GM21786 (cell line): ENCODE results near the gene IZUMO4.
"Not testable (repeated sequence)": the region's sequence is repeated elsewhere in the genome, so short reads cannot be mapped to it uniquely, and the experiment has no call there.

Experiments
- ATAC-seq: cut with Tn5 transposase; IDR thresholded peaks from one replicate; pipeline ENCODE4 v1.9.1; 2021; ENCODE audit not compliant: unreplicated experiment

The IZUMO4 gene

GRCh38 chr19:2080336-2080988 is 16.3 kb upstream of the IZUMO4 start:
- no peak for ATAC-seq

- ATAC-seq: no peak
Measured at GRCh38 chr19:2081873-2082810, 14.6 kb upstream of the IZUMO4 start.

- ATAC-seq: no peak
Measured at GRCh38 chr19:2083174-2083854, 13.4 kb upstream of the IZUMO4 start.

- peak; percentile 28 for ATAC-seq
Measured at GRCh38 chr19:2084993-2085720, 11.6 kb upstream of the IZUMO4 start.

GRCh38 chr19:2086695-2087620 is 9.8 kb upstream of the IZUMO4 start:
- ATAC-seq: not testable (repeated sequence)

GRCh38 chr19:2087621-2088100 is 9.1 kb upstream of the IZUMO4 start:
- no peak for ATAC-seq

- ATAC-seq: no peak
Measured at GRCh38 chr19:2089001-2089711, 7.6 kb upstream of the IZUMO4 start.

- ATAC-seq: no peak
Measured at GRCh38 chr19:2089727-2090053, 7.0 kb upstream of the IZUMO4 start.

- not testable (repeated sequence) for ATAC-seq
Measured at GRCh38 chr19:2091926-2092525, 4.7 kb upstream of the IZUMO4 start.

- peak; percentile 26 for ATAC-seq
Measured at GRCh38 chr19:2096034-2096479, 658 bp upstream of the IZUMO4 start, which contains the start of gene MOB3A. TSS of gene MOB3A (minus strand) at chr19:2096326. CDS start at chr19:2078560, 17,766 bp downstream.

GRCh38 chr19:2097203-2097885 is 629 bp downstream of the IZUMO4 start:
- ATAC-seq: no peak

GRCh38 chr19:2097886-2098327 is 1.2 kb downstream of the IZUMO4 start:
- ATAC-seq: no peak

GRCh38 chr19:2099054-2099501 is 2.4 kb downstream of the IZUMO4 start:
- ATAC-seq: no peak

- ATAC-seq: no peak
Measured at GRCh38 chr19:2099937-2100718, 3.4 kb downstream of the IZUMO4 start.

GRCh38 chr19:2100719-2101061 is 4.0 kb downstream of the IZUMO4 start:
- ATAC-seq: no peak

GRCh38 chr19:2101417-2102335 is 5.0 kb downstream of the IZUMO4 start:
- no peak for ATAC-seq
